Neural cell (in vitro differentiated cells): ENCODE measurements around the gene ANKS1B.

Experiments
- CTCF ChIP-seq: fragments of 450-650 bp; IDR thresholded peaks from 2 replicates; pipeline ENCODE4 v1.5.1; 2014; ENCODE audit warnings: antibody characterized with exemption, mild to moderate bottlenecking, moderate library complexity; ENCODE audit not compliant: poor library complexity, severe bottlenecking
- EZH2 ChIP-seq: fragments of 200-600, 300-800 bp; shearing (Covaris generic), sonication (generic); IDR thresholded peaks from 2 replicates; pipeline ENCODE4 v1.6.1; 2014; ENCODE audit warnings: antibody characterized with exemption, low read length, borderline replicate concordance, mild to moderate bottlenecking; ENCODE audit not compliant: insufficient read depth, poor library complexity, severe bottlenecking
- POLR2AphosphoS5 ChIP-seq: IDR thresholded peaks from 2 replicates; pipeline ENCODE4 v1.6.1; 2012
- REST ChIP-seq: IDR thresholded peaks from 2 replicates; pipeline ENCODE4 v1.6.1; 2012; ENCODE audit warnings: borderline replicate concordance

GRCh38 chr12:99170037-99170436, 814.7 kb downstream of the ANKS1B start:
- no peak for TF ChIP-seq CTCF
- no peak for TF ChIP-seq POLR2AphosphoS5
- no peak for TF ChIP-seq REST
- TF ChIP-seq EZH2 = no peak
